Measurements from ENCODE around the gene RXYLT1. TPM values are rescaled to one million over a fixed set of nuclear protein-coding genes. Genes with fewer than 3 reads are reported as not detected.

Gene RXYLT1
- polyA plus RNA-seq, 2 donors: 4.6 to 8.3 TPM

Other genes starting within 250 kb of the RXYLT1 start
- 1 to 10 TPM; 1.3 to 3.4 TPM for gene DPY19L2, start 111.4 kb upstream of the RXYLT1 start, polyA plus RNA-seq
- 1 to 10 TPM; 1.4 to 3.2 TPM for gene SRGAP1, start 64.8 kb downstream of the RXYLT1 start, polyA plus RNA-seq